ENCODE data around the gene ZNF500. TPM values are rescaled to one million over a fixed set of nuclear protein-coding genes. Genes with fewer than 3 reads are reported as not detected.

The ZNF500 gene
- total RNA-seq, 1 experiment from 2014 or later, result 18.3 TPM

- Histone ChIP-seq H3K27ac (ENCODE audit: insufficient read length, low read depth, low read length) (no peak overlapping the region), H3K79me2 (ENCODE audit: insufficient read depth, low read length) (no peaks in the 10 kb centered on the region), H3T11ph (ENCODE audit: low read length) (no peak overlapping the region), H3K4me2 (ENCODE audit: insufficient read depth, insufficient read length, low read length) (no peak overlapping the region), H3K56ac (ENCODE audit: insufficient read length, low read depth, low read length) (no peak overlapping the region), H4K8ac (replicated peaks; ENCODE audit: insufficient read length, low read depth, low read length) (no peak overlapping the region), H3K18ac (ENCODE audit: insufficient read length, low read depth, low read length) (no peak overlapping the region), H2BK5ac (ENCODE audit: insufficient read length, low read length) (no peak overlapping the region), H4K5ac (ENCODE audit: insufficient read length, low read depth, low read length) (no peak overlapping the region), H3K14ac (ENCODE audit: insufficient read depth, low read length) (no peak overlapping the region), H2AFZ (ENCODE audit: low read length) (no peak overlapping the region), H2BK12ac (ENCODE audit: insufficient read length, low read depth, low read length) (no peak overlapping the region), H3K23me2 (ENCODE audit: insufficient read length, low read depth, low read length, poor library complexity, severe bottlenecking) (no peaks in the 10 kb centered on the region), H3K79me1 (ENCODE audit: insufficient read depth, low read depth, low read length, poor library complexity, severe bottlenecking) (no peaks in the 10 kb centered on the region), H3K9me3 (ENCODE audit: control insufficient read depth, low read depth, low read length) (no peaks in the 10 kb centered on the region), H3K27me3 (ENCODE audit: insufficient read depth, low read length) (no peaks in the 10 kb centered on the region; the same call in 1 of the 2 replicates), H4K91ac (ENCODE audit: insufficient read length, low read depth, low read length) (no peak overlapping the region), H3K9ac (ENCODE audit: extremely low read depth, insufficient read length, low read length) (no peak overlapping the region), H3K23ac (ENCODE audit: insufficient read length, low read depth, low read length) (no peak overlapping the region), H2BK120ac (ENCODE audit: low read depth, low read length, poor library complexity, severe bottlenecking) (no peak overlapping the region), H2AK5ac (ENCODE audit: insufficient read length, low read length) (no peak overlapping the region), H3K4ac (ENCODE audit: low read depth, low read length) (no peak overlapping the region), H3K4me1 (ENCODE audit: insufficient read depth, low read length) (peaks cover 3% of the 10 kb centered on the region; the same call in 1 of the 2 replicates), H2BK20ac (ENCODE audit: low read depth, low read length, poor library complexity, severe bottlenecking) (peak overlapping the region; percentile 78), H2BK15ac (ENCODE audit: low read depth, low read length) (no peak overlapping the region), H4K20me1 (ENCODE audit: control insufficient read depth, insufficient read depth, insufficient read length) (no peaks in the 10 kb centered on the region)
- DNase-seq, result no peak
- no peak for TF ChIP-seq CTCF (conservative IDR thresholded peaks at IDR 0.05)
- Mint-ChIP-seq H3K9me3 (no peaks in the 10 kb centered on the region; a peak in 2 of 5 replicates), H3K4me3 (no peak overlapping the region), H3K27me3 (ENCODE audit: low read depth) (no peaks in the 10 kb centered on the region; the same call in 1 of the 2 replicates), H3K27ac (peak overlapping the region in 2 of 3 experiments; percentile 47 to 70; a peak in 4 of 7 replicates), H3K4me1 (peaks cover 15 to 24% of the 10 kb centered on the region in 2 experiments), H3K36me3 (ENCODE audit: insufficient read depth in 1 of 3, low read depth in 3 of 3) (no peaks in the 10 kb centered on the region)
- WGBS (ENCODE audit: extremely low coverage, insufficient read length, low lambda C conversion rate), result no CpG with 5 or more reads among the region's 16 CpGs
Observed at GRCh38 chr16:4783951-4784336, 17.0 kb upstream of the ZNF500 start.

Data from H9 (cell line).